T-helper 1 cell treated with Interleukin-12 subunit alpha and Interleukin-12 subunit beta and Interleukin-4 antibody, amounts not matched to agents 30 μg/mL and 1 μg/mL, for 36 hours (primary cell): Measurements from ENCODE around the gene CHRNA4.
"Not testable (repeated sequence)": the region's sequence is repeated elsewhere in the genome, so short reads cannot be mapped to it uniquely, and the experiment has no call there.

Source experiments
- H3K27ac Mint-ChIP-seq: one replicate; pipeline ENCODE4 v1.8.0; 2021; ENCODE audit warnings: mild to moderate bottlenecking, mixed read lengths
- H3K27me3 Mint-ChIP-seq: one replicate; pipeline ENCODE4 v1.8.0; 2021; ENCODE audit warnings: low read depth, mixed read lengths
- H3K36me3 Mint-ChIP-seq: one replicate; pipeline ENCODE4 v1.8.0; 2021; ENCODE audit warnings: low read depth, mixed read lengths
- H3K4me1 Mint-ChIP-seq: one replicate; pipeline ENCODE4 v1.8.0; 2021; ENCODE audit warnings: low read depth, mixed read lengths
- H3K4me3 Mint-ChIP-seq: one replicate; pipeline ENCODE4 v1.8.0; 2021; ENCODE audit warnings: mild to moderate bottlenecking, moderate library complexity, mixed read lengths
- H3K9me3 Mint-ChIP-seq: one replicate; pipeline ENCODE4 v1.8.0; 2021; ENCODE audit warnings: mixed read lengths

The CHRNA4 gene

DNA sequence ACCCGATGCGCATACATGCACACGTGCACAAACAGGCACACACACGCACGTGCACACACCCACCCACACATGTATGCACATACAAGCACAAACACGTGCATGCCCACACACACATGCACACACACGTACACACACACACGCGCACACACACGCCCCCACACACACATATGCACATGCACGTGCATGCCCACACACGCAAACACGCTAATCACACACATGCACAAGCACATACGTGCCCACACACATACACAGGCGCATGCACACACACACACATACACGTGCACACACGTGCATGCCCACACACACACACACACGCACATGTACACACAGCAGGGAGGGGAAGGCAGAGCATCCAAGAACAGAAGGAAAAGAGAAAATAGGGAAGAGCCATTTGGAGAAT, 26.8 kb upstream of the CHRNA4 start:
- Mint-ChIP-seq H3K4me3 (no peak overlapping the region), H3K27ac (no peak overlapping the region), H3K36me3 (peaks cover 2% of the 10 kb centered on the region), H3K9me3 (peaks cover 32% of the 10 kb centered on the region), H3K27me3 (peaks cover 5% of the 10 kb centered on the region), H3K4me1 (no peaks in the 10 kb centered on the region)

DNA sequence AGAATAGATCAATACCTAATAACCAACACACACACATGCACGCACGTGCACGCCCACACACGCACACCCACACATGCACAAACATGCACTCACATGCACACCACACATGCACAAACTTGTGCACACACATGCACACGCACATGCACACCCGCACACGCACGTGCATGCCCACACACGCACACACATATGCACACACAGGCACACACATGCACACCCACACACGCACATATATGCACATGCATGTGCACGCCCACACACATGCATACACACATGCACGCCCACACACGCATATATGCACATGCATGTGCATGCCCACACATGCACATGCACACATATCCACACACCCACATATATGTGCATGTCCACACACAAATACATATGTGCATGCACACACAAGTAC, 26.2 kb upstream of the CHRNA4 start:
- Mint-ChIP-seq H3K4me3 (no peak overlapping the region), H3K27me3 (peaks cover 5% of the 10 kb centered on the region), H3K27ac (no peak overlapping the region), H3K4me1 (no peaks in the 10 kb centered on the region), H3K9me3 (peaks cover 32% of the 10 kb centered on the region), H3K36me3 (peaks cover 2% of the 10 kb centered on the region)

DNA sequence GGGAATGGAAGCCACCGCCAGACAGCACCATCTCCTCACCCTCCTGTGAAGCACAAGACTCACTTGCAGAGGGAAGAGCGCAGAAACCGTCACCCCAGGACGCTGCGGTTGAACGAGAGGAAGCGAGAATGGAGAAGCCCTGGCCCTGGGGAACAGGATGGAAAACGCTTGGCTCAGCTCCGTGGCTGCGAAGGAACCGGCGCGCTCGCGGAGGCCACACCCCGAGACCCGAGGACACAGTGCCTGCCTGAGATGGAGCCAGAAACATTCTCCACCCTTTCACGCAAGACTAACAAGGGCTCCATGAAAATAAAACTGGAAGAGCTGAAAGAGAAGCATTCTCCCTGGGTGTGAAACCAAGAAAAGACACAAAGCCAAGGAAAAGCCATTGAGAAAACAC, 25.3 kb upstream of the CHRNA4 start:
- no peak overlapping the region for H3K27ac Mint-ChIP-seq
- peaks cover 5% of the 10 kb centered on the region for H3K27me3 Mint-ChIP-seq
- peaks cover 2% of the 10 kb centered on the region for H3K36me3 Mint-ChIP-seq

GRCh38 chr20:63385819-63386218, 24.7 kb upstream of the CHRNA4 start:
- H3K9me3 Mint-ChIP-seq, result peaks cover 32% of the 10 kb centered on the region
- H3K27me3 Mint-ChIP-seq, result peaks cover 5% of the 10 kb centered on the region
- no peak overlapping the region for H3K27ac Mint-ChIP-seq
- peaks cover 2% of the 10 kb centered on the region for H3K36me3 Mint-ChIP-seq
- H3K4me3 Mint-ChIP-seq, result no peak overlapping the region
- no peaks in the 10 kb centered on the region for H3K4me1 Mint-ChIP-seq

More for the DNA sequence above, 25.3 kb upstream of the CHRNA4 start:
- peaks cover 32% of the 10 kb centered on the region for H3K9me3 Mint-ChIP-seq
- no peaks in the 10 kb centered on the region for H3K4me1 Mint-ChIP-seq
- no peak overlapping the region for H3K4me3 Mint-ChIP-seq

GRCh38 chr20:63384336-63384735, 23.2 kb upstream of the CHRNA4 start:
- H3K27ac Mint-ChIP-seq, result no peak overlapping the region
- H3K9me3 Mint-ChIP-seq, result peaks cover 32% of the 10 kb centered on the region
- no peaks in the 10 kb centered on the region for H3K4me1 Mint-ChIP-seq
- peaks cover 2% of the 10 kb centered on the region for H3K27me3 Mint-ChIP-seq
- H3K36me3 Mint-ChIP-seq, result peaks cover 2% of the 10 kb centered on the region
- H3K4me3 Mint-ChIP-seq, result no peak overlapping the region

- no peaks in the 10 kb centered on the region for H3K4me1 Mint-ChIP-seq
- no peak overlapping the region for H3K4me3 Mint-ChIP-seq
- H3K27ac Mint-ChIP-seq, result no peak overlapping the region
- no peaks in the 10 kb centered on the region for H3K27me3 Mint-ChIP-seq
- H3K36me3 Mint-ChIP-seq, result peaks cover 2% of the 10 kb centered on the region
- peaks cover 32% of the 10 kb centered on the region for H3K9me3 Mint-ChIP-seq
These were observed 22.4 kb upstream of the CHRNA4 start for GRCh38 chr20:63383556-63383955.

GRCh38 chr20:63382551-63383300, 21.6 kb upstream of the CHRNA4 start:
- Mint-ChIP-seq H3K27ac (no peak overlapping the region), H3K4me3 (no peak overlapping the region), H3K27me3 (no peaks in the 10 kb centered on the region), H3K36me3 (peaks cover 2% of the 10 kb centered on the region), H3K9me3 (peaks cover 27% of the 10 kb centered on the region), H3K4me1 (no peaks in the 10 kb centered on the region)

DNA sequence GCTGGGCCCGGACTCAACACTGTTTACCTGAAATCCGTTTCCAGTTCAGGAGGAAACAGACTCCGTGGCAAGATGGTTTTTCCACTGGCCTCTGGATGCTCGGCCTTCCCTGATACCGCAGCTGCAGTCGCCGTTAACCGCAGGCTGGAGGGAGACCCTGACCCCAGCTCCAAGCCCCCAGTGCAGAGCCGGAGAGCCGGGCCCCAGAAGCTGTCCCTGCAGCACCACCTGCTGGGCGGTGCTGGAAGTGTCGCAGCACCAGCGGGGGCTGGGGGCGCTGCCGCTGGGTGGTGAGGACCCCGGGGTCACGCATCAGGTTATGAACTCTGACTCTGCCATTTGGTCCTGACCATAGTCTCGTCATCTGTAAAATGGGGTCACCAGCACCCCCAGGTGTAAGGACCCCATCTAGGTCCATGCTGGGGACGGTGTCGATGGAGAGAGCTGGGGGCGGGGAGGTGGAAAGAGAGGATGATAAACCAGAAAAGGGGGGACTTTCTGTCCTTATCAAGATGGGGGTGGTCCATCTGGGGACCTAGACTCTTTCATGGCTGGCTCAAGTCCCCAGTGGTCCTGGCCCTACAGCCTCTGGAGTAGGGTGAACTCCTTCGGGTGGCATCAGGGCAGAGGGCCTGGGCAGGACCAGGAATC, 20.8 kb upstream of the CHRNA4 start:
- Mint-ChIP-seq H3K27ac (no peak overlapping the region), H3K36me3 (peaks cover 2% of the 10 kb centered on the region), H3K4me1 (no peaks in the 10 kb centered on the region), H3K9me3 (peaks cover 19% of the 10 kb centered on the region), H3K4me3 (no peak overlapping the region), H3K27me3 (peaks cover 3% of the 10 kb centered on the region)

DNA sequence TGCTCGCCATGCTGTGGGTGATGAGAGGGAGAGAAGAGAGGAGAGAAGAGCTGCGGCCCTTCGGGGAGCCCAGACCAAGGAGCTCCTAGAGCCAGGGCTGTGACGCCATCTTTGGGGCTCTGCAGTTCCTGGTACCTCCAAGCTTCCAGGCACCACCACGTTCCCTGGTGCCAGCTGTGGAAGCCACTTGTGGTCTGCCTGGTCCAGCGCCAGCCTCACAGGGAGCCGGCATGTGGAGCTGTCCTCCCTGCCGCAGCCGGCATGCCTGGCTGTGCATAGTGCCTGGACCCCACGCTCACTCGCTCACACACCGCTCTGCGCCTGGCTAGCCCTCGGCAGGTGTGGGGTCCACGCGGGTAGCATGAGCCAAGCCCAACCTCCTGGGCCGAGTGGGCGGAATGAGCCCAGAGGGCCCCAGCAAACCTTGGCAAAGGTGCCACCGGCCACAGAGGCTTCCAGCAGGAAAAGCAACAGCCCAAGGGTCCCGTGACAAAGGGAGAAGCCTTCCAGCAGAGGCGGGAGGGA, 19.3 kb upstream of the CHRNA4 start:
- peaks cover 4% of the 10 kb centered on the region for H3K9me3 Mint-ChIP-seq
- peaks cover 3% of the 10 kb centered on the region for H3K27me3 Mint-ChIP-seq
- no peaks in the 10 kb centered on the region for H3K4me1 Mint-ChIP-seq
- no peak overlapping the region for H3K27ac Mint-ChIP-seq
- H3K4me3 Mint-ChIP-seq, result no peak overlapping the region
- peaks cover 2% of the 10 kb centered on the region for H3K36me3 Mint-ChIP-seq

DNA sequence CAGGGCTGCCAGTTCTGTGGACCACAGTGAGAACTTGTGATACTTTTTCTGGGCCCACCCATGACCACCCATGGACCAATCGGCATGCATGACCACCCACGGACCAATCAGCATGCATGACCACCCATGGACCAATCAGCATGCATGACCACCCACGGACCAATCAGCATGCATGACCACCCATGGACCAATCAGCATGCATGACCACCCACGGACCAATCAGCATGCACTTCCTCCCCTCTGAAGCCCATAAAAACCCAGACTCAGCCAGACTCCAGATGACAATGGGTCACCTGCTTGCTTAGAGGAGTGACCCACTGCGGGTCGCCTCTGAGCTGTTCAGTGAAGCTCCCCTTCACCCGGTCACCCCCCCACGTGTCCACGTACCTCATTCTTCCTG, 18.7 kb upstream of the CHRNA4 start:
- not testable (repeated sequence) for H3K27ac Mint-ChIP-seq, H3K9me3 Mint-ChIP-seq, H3K36me3 Mint-ChIP-seq, H3K4me1 Mint-ChIP-seq, H3K27me3 Mint-ChIP-seq, H3K4me3 Mint-ChIP-seq

DNA sequence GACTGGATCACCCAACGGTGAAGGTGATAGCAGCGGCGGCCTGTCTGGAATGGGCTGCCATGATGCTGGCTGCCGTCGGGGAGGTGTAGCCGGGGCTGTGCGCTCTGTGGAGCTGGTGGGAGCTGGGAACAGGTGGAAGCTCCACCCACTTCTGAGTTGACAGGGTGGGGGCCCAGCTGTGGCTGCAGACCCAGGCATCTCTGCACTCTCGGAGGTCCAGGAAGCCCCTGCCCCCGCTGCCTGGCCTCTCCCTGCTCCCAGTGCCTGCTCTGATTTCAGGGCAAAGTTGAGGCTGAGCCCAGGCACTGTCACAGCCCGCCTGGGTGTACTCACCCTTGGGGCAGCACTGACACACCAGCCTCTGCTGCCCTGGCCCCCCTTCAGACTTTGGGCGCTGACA, 18.1 kb upstream of the CHRNA4 start:
- Mint-ChIP-seq H3K36me3 (no peaks in the 10 kb centered on the region), H3K27me3 (peaks cover 3% of the 10 kb centered on the region), H3K27ac (no peak overlapping the region), H3K4me1 (no peaks in the 10 kb centered on the region), H3K4me3 (no peak overlapping the region), H3K9me3 (no peaks in the 10 kb centered on the region)

DNA sequence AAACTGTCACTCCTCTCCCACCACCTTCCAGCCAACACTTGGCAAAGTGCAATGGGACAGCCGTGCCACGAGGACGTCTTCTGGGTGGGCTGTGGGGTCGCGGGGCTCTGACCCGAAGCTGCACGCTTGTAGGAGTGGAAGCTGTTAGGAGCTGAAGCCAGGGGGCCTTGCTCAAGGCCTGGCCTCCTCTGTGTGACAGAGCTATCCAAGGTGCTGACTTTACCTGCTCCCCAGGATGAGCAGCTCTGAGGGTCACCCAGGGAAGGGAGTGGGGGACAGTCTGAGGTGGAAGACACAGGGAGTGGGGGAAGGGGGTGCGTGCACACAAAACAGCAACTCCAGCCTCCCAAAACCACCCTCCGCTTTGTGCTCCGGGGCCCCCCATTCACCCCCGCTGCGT, 17.5 kb upstream of the CHRNA4 start:
- no peak overlapping the region for H3K4me3 Mint-ChIP-seq
- H3K27me3 Mint-ChIP-seq, result peaks cover 3% of the 10 kb centered on the region
- H3K27ac Mint-ChIP-seq, result no peak overlapping the region
- no peaks in the 10 kb centered on the region for H3K36me3 Mint-ChIP-seq
- no peaks in the 10 kb centered on the region for H3K9me3 Mint-ChIP-seq
- no peaks in the 10 kb centered on the region for H3K4me1 Mint-ChIP-seq

- H3K27ac Mint-ChIP-seq, result no peak overlapping the region
These were observed 16.8 kb upstream of the CHRNA4 start for GRCh38 chr20:63377951-63378381.

GRCh38 chr20:63377256-63377941, 16.2 kb upstream of the CHRNA4 start:
- Mint-ChIP-seq H3K36me3 (no peaks in the 10 kb centered on the region), H3K4me1 (no peaks in the 10 kb centered on the region), H3K9me3 (no peaks in the 10 kb centered on the region), H3K27me3 (peaks cover 3% of the 10 kb centered on the region), H3K4me3 (no peak overlapping the region), H3K27ac (no peak overlapping the region)

More at GRCh38 chr20:63377951-63378381, 16.8 kb upstream of the CHRNA4 start:
- H3K4me1 Mint-ChIP-seq, result no peaks in the 10 kb centered on the region
- H3K9me3 Mint-ChIP-seq, result no peaks in the 10 kb centered on the region
- no peak overlapping the region for H3K4me3 Mint-ChIP-seq
- H3K36me3 Mint-ChIP-seq, result no peaks in the 10 kb centered on the region
- H3K27me3 Mint-ChIP-seq, result peaks cover 3% of the 10 kb centered on the region
